BE2C (cell line): Measurements from ENCODE around the gene CHRM2.

ENCODE experiments used
- DNase-seq: peaks from one replicate; pipeline ENCODE4 v3.0.0-alpha.2; 2020
- H3K27me3 ChIP-seq: fragments of 250-450 bp; sonication (Bioruptor Pico); 2 replicates; pipeline ENCODE4 v1.5.1; 2020; ENCODE audit warnings: mild to moderate bottlenecking
- H3K36me3 ChIP-seq: fragments of 250-450 bp; sonication (Bioruptor Pico); 2 replicates; pipeline ENCODE4 v1.5.1; 2020; ENCODE audit warnings: mild to moderate bottlenecking
- H3K4me1 ChIP-seq: fragments of 250-450 bp; sonication (Bioruptor Pico); 2 replicates; pipeline ENCODE4 v1.5.1; 2020
- H3K4me3 ChIP-seq: 2 replicates; pipeline ENCODE4 v1.5.1; 2011; ENCODE audit warnings: low read depth, low read length
- H3K9me3 ChIP-seq: fragments of 250-450 bp; sonication (Bioruptor Pico); 2 replicates; pipeline ENCODE4 v1.5.1; 2020
- CTCF ChIP-seq: IDR thresholded peaks from 2 replicates; pipeline ENCODE4 v1.5.1; 2012; ENCODE audit warnings: mild to moderate bottlenecking, low read depth, low read length

Gene CHRM2

GRCh38 chr7:136940917-136941316, 72.5 kb downstream of the CHRM2 start:
- no peak for DNase-seq
- no peaks in the 10 kb centered on the region for H3K36me3 ChIP-seq
- no peak for TF ChIP-seq CTCF
- no peak overlapping the region for H3K4me3 ChIP-seq
- H3K9me3 ChIP-seq = no peaks in the 10 kb centered on the region
- H3K4me1 ChIP-seq = peaks cover 8% of the 10 kb centered on the region
- no peaks in the 10 kb centered on the region for H3K27me3 ChIP-seq

- Histone ChIP-seq H3K9me3 (no peaks in the 10 kb centered on the region), H3K4me1 (peaks cover 8% of the 10 kb centered on the region), H3K27me3 (no peaks in the 10 kb centered on the region), H3K36me3 (no peaks in the 10 kb centered on the region), H3K4me3 (no peak overlapping the region)
- no peak for TF ChIP-seq CTCF
- DNase-seq = no peak
These were observed 73.4 kb downstream of the CHRM2 start for GRCh38 chr7:136941816-136942215.

- TF ChIP-seq CTCF = no peak
- H3K4me1 ChIP-seq = peaks cover 5% of the 10 kb centered on the region
- no peaks in the 10 kb centered on the region for H3K27me3 ChIP-seq
- no peaks in the 10 kb centered on the region for H3K9me3 ChIP-seq
- H3K36me3 ChIP-seq = no peaks in the 10 kb centered on the region
- DNase-seq = no peak
- H3K4me3 ChIP-seq = no peak overlapping the region
These were observed 73.9 kb downstream of the CHRM2 start for GRCh38 chr7:136942401-136942800.

- H3K36me3 ChIP-seq = no peaks in the 10 kb centered on the region
- no peaks in the 10 kb centered on the region for H3K27me3 ChIP-seq
These were observed 74.5 kb downstream of the CHRM2 start for GRCh38 chr7:136942994-136943393.

GRCh38 chr7:136947347-136947746, 78.9 kb downstream of the CHRM2 start:
- DNase-seq = no peak

More at GRCh38 chr7:136942994-136943393, 74.5 kb downstream of the CHRM2 start:
- no peak for DNase-seq
- Histone ChIP-seq H3K4me3 (no peak overlapping the region), H3K9me3 (no peaks in the 10 kb centered on the region), H3K4me1 (no peaks in the 10 kb centered on the region; the same call in none of the 2 replicates)
- TF ChIP-seq CTCF = no peak

GRCh38 chr7:136950331-136950730, 81.9 kb downstream of the CHRM2 start:
- no peaks in the 10 kb centered on the region for H3K9me3 ChIP-seq
- no peak for TF ChIP-seq CTCF
- H3K4me3 ChIP-seq = no peak overlapping the region
- no peak for DNase-seq
- H3K36me3 ChIP-seq = no peaks in the 10 kb centered on the region
- no peaks in the 10 kb centered on the region for H3K27me3 ChIP-seq
- no peaks in the 10 kb centered on the region for H3K4me1 ChIP-seq

More at GRCh38 chr7:136947347-136947746, 78.9 kb downstream of the CHRM2 start:
- TF ChIP-seq CTCF = no peak
- Histone ChIP-seq H3K9me3 (no peaks in the 10 kb centered on the region), H3K36me3 (no peaks in the 10 kb centered on the region), H3K4me3 (no peak overlapping the region), H3K4me1 (no peaks in the 10 kb centered on the region), H3K27me3 (no peaks in the 10 kb centered on the region)
